OCI-M1 (cell line): ENCODE data around the gene DDIT4.
"Not testable (repeated sequence)": the region's sequence is repeated elsewhere in the genome, so short reads cannot be mapped to it uniquely, and the experiment has no call there.

ENCODE experiments used
- DNase-seq: peaks from one replicate; lab custom pipeline; 2025; lab: John Stamatoyannopoulos, UW

The DDIT4 gene

GRCh38 chr10:72273410-72274212 lies at the start of gene DDIT4:
Gene DDIT4, plus strand, starts transcription at chr10:72273924. Its CDS starts 293 bp downstream, at chr10:72274217.
- DNase-seq, result peak; percentile 100

GRCh38 chr10:72224191-72224590 lies 49.5 kb upstream of the DDIT4 start:
- DNase-seq, result not testable (repeated sequence)

GRCh38 chr10:72226418-72227027 lies 47.2 kb upstream of the DDIT4 start:
- no peak for DNase-seq

- DNase-seq, result no peak
These were observed 45.9 kb upstream of the DDIT4 start for GRCh38 chr10:72227826-72228225.

GRCh38 chr10:72228318-72228751 lies 45.4 kb upstream of the DDIT4 start:
- DNase-seq, result no peak

GRCh38 chr10:72229261-72230251 lies 44.2 kb upstream of the DDIT4 start:
- DNase-seq, result no peak

GRCh38 chr10:72233621-72234020 lies 40.1 kb upstream of the DDIT4 start:
- DNase-seq, result no peak

GRCh38 chr10:72234560-72235095 lies 39.1 kb upstream of the DDIT4 start:
- DNase-seq, result no peak

GRCh38 chr10:72235544-72236279 lies 38.0 kb upstream of the DDIT4 start:
- no peak for DNase-seq

GRCh38 chr10:72238392-72239175 lies 35.1 kb upstream of the DDIT4 start:
- no peak for DNase-seq

GRCh38 chr10:72239409-72239808 lies 34.3 kb upstream of the DDIT4 start:
- no peak for DNase-seq

GRCh38 chr10:72240371-72240770 lies 33.4 kb upstream of the DDIT4 start:
- DNase-seq, result no peak

GRCh38 chr10:72241691-72242252 lies 32.0 kb upstream of the DDIT4 start:
- DNase-seq, result no peak

- peak; percentile 57 for DNase-seq
These were observed 31.0 kb upstream of the DDIT4 start for GRCh38 chr10:72242675-72243074.

GRCh38 chr10:72243822-72244437 lies 29.8 kb upstream of the DDIT4 start:
- DNase-seq, result peak; percentile 88

GRCh38 chr10:72244573-72245038 lies 29.1 kb upstream of the DDIT4 start:
- no peak for DNase-seq

GRCh38 chr10:72245949-72246525 lies 27.7 kb upstream of the DDIT4 start:
- no peak for DNase-seq

GRCh38 chr10:72248468-72249151 lies 25.1 kb upstream of the DDIT4 start:
- no peak for DNase-seq
